Stimulated activated naive CD4-positive, alpha-beta T cell (primary cell): ENCODE data around the gene NECAB2.

ENCODE experiments used
- DNase-seq, 6 experiments: peaks; one replicate each; lab custom pipeline; 2025; lab: John Stamatoyannopoulos, UW

NECAB2 gene

DNA sequence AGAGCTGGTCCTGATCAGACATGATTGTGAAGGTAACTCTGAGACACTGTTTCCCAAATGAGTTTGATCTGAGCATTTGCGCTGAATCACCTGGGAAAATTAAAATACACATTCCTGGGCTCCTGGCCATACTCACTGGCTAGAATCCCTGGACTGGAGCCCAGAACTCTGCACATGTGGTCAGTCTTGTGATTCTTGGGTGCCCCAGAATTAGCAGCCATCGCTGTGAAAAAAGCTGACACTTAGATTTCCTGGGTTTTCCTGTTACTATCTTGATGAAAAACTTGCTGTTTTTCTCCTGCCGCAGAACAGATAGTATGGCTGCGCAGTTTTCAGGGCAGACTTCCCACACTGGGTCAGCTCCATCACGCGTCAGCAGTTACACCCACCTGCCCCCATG, 24.6 kb downstream of the NECAB2 start:
- no peak for DNase-seq

DNA sequence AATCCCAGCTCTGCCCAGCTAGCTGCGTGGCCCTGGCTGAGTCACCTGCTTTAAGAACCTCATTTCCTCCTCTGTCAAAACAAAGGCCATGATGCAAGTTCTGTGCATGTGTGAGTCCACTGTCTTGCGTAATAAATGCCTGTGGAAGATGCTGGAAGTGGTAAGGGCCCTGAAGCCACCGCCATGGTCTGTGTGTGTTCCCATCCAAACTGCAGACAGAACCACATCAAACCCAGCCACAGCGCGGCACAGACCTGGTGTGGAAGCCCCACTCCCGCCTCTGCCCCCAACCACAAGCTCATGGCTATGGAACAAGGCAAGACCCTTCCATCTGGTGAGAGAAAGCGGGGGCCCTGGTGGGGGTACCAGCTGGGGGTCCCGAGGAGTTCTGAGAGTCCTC, 26.0 kb downstream of the NECAB2 start:
- DNase-seq = no peak

DNA sequence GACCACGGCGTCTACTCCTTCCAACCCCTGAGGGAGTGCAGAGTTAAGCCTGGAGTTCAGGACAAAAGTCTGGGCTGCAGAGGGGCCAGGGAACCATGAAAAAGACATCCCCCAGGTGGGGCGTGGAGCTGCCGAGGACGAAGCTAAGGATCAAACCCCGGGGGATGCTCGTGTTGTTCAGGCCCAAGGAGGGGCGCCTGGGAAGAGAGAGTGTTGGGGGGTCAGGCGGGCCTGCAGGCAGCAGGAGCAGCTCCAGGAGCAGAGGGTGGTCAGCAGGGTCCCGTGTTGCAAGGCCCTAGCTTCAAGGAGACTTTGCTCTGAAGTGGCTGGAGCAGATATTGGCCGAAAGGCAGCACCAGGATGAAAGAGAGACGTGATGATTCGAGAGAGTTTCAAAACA, 26.7 kb downstream of the NECAB2 start:
- no peak for DNase-seq

DNA sequence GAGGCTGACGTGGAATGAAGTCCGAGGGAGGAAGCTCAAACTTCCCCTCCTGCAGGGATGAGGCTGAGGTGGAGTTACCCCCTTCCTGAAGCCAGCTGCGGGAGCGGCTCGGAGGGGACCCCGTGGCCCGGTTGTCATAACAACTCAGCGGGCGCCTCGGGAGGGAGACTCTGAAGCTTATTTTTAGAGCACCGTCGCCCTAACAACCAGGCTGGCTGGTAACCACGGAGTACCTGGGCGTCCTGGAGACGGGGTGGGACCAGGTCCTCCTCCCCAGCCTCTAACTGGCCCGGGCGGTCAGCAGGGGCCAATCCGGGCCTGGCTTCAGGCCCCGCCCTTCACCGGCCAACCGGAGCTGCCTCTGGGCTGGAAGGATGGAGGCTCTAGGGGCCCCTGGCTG, 27.7 kb downstream of the NECAB2 start:
- DNase-seq = no peak

DNA sequence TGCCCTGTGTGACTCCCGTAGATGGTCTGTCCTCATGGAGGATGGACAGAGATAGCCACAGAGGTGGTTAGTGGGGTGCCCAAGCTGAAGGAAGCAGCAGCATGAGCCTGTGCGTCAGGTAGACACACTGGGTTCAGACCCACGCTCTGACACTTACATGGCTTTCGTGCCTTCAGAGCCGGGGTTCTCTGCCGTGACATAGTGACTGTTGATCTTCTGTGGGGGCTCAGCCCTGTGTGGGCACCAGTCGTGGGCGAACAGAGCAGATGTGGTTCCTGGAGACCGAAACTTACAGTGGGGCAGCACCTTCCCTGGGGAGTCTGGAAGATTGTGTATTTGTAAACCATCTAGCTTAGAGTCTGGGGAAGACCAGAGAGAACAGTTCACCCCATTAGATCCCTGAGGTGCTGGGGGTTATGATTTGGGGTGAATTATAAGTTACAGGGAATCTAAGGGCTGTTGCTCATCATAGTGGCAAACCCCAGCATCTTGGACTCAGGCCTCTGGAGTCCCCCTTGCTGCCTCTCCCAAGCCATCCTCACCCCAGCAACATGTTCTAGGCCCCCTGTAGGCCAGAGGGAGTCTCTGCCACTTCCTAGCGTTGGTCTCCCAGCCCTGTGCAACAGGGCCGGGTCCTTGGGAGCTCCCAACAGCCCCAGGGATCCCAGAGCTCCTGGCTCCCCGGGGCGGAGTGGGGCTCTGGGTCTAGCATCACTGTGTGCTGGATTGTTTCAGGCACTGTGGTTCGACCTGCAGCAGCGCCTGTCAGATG, 28.6 kb downstream of the NECAB2 start:
- DNase-seq = no peak

DNA sequence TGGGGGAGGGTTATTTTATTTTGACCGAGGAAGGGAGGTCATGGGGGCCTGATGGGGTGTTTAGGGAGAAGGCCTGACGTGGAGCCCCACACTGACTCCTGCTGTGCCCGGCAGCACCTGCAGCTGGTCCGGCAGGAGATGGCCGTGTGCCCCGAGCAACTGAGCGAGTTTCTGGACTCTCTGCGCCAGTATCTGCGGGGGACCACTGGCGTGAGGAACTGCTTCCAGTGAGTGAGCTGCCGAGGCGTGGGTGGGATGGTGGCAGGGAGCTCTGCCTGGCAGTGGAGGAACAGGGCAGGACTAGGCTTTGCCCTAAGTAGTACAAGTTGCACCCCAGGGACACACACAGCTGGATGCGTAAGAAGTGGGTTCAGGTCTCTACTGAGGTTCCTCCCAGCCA, 30.0 kb downstream of the NECAB2 start:
- no peak for DNase-seq

DNA sequence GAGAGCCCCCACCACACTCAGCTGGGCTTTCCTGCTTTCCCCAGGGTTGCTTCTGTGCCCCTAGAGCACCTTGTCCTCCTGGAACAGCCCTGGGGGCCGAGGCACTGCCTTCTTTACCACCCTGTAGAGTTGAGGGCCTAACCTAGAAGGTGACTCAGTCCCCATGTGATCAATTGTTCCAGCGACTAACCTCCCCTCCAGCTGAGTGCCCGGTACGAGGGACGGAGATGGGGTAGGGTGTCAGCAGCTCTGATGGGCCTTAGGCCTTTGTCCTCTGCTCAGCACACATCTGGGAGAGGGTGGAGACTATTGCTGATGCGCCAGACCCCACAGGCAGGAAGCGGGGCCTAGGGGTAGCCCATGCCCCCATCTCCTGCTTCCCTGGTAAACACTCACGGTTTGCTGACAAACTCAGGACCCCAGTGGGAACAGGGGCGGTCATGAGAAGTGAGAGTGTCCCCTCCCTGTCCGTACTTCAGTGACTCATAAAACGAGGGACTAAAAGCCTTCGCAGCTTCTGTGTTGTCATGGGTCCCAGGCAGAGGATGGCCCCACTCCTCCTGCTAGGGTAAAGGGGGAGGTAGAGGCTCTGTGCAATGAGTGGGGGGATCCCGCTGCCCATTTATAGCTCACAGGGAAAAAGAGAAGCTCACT, 33.1 kb downstream of the NECAB2 start:
- no peak for DNase-seq

DNA sequence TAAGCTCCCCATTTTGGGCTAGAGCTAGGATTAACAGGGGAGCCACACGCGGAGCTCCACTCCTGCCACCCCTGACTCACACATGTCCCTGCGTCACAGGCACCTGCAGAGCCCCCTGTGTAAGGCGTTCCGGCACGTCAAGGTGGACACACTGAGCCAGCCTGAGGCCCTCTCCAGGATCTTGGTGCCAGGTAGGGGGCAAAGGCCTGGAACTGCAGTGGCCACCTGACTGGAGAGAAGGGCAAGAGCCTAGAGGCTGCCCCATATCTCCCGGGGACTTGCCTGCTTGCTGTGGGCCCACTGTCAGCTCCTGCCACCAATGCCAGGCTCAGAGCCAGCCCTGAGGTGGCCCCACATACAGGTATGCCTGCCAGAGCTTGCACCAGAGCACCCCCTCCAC, 33.7 kb downstream of the NECAB2 start:
- no peak for DNase-seq

DNA sequence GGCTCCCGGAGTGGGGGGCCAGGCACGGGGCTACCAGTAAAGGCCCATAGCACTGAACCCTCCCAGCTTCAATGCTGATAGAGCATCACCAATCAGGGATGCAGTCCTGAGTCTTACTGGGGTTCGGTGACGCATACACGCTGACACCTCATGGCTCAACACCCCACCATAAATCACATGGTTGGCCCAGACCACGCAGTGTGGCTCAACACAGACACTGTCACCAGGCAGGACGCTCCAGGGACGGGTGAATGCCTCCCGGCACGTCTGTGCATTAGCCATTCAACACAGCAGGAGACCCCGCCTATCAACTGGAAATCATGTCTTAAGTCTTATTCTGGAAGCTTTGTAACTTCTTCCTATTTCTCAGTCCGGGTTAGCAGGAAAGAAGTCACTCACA, 35.0 kb downstream of the NECAB2 start:
- DNase-seq = no peak

DNA sequence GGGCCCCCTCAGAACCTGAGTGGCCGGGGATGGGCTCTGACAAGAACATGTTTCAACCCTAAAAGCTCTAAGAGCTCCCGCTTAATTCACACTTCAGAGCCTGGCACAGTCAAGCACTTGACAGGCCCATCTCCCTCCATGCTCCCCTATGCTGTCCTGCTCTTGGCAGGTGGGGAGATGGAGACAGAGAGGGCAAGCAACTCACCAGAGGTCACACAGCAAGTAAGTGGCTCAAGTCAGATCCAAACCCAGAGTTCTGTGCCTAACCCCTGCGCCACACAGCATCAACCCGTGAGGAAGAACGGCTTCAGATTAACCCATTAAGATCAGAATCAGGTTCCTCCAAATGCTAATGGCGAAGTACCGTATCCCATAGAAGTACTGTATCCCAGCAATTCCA, 36.4 kb downstream of the NECAB2 start:
- DNase-seq = no peak

DNA sequence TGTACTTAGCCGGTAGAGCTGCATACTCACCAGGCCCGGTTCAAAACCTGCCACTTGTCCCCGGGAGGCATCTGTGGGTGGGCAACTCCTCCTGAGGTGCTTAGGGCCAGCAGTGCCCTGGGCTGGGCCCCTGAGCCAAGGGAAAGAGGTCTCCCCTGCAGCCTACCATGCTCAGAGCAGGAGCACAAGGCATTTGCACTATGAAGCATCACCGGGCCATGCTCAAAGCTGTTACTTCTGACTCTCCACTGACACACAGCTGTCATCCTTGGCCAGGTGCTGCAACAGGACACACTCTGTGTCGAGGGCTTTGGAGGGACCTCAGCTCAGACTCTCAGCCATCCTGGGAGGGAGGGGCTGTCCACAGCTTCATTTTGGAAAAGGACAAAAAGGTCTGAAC, 37.3 kb downstream of the NECAB2 start:
- no peak for DNase-seq

DNA sequence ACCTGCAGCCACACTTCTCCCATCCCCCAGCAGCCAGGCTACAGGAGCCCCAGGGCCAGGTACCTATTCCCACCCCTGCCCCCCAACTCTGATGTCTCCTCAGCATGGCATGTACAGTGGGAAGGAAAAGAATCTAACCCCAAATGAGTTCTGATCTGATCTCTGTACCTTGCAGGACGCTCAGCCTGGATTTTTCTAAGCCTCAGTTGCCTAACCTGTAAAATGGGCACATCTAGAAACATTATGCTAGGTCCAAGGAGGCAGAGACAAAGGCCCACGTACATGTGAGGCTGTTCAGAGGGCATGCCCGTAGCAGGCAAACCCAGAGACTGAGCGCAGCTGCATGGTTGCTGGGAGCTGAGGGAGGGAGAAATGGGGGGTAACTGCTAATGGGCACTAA, 39.5 kb downstream of the NECAB2 start:
- DNase-seq = no peak

DNA sequence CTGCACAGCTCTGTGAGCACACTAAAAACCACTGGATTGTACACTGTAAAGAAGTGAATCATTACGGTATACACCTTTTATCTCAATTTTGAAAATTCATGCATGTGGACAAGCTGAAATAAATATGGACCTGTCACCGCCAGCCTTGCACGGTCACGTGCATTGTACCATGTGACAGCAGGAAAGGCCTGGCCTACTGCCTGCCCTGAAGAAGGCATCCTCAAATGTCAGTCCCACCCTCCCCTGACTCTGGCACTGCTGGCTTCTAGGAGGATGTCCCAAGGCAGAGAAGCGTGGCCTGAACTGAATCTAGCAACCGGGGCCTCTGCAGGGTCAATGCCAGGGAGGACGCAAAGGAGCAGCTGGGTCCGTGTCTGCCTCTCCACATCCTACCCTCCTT, 39.9 kb downstream of the NECAB2 start:
- DNase-seq = no peak

DNA sequence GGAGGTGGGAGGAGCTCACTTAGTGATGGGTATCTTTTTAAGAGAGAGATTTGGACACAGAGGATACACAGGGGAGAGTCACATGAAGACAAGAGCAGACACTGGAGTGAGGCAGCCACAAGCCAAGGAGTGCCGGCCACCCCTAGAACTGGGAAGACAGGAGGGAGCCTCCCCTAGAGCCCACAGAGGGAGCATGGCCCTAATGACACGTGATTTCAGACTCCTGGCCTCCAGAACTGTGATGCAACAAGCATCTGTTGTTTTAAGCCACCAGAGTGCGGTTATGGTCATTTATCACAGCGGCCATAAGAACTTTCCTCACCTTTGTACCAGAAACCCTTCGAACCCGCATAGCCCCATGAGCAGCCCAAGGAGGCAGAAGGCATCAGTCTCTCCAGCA, 41.2 kb downstream of the NECAB2 start:
- no peak for DNase-seq

DNA sequence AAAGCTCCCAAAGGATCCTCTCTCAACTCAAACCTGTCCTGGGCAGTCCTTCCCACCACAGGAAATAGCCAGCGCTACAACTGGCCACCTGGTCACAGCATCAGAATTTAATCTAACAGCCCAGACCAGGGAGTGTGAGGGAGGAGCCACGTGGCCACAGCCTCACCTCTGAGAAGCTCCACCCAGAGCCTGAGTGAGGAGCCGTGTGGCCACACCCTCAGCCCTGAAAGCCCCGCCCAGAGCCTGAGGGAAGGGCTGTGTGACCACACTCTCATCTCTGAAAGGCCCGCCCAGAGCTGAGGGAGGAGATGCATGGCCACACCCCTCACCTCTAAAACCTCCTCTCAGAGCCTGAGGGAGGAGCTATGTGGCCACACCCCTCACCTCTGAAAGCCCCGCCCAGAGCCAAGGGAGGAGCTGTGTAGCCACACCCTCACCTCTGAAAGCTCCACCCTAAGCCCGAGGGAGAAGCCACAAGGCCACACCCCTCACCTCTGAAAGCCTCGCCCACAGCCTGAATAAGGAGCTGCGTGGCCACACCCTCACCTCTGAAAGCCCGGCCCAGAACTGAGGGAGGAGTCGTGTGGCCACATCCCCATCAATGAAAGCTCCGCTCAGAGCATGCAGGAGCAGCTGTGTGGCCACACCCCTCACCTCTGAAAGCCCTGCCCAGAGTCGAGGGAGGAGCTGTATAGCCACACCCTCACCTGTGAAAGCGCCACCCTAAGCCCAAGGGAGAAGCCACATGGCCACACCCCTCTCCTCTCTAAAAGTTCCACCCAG, 45.9 kb downstream of the NECAB2 start:
- peak; percentile 23 to 51 (median 40) for DNase-seq

DNA sequence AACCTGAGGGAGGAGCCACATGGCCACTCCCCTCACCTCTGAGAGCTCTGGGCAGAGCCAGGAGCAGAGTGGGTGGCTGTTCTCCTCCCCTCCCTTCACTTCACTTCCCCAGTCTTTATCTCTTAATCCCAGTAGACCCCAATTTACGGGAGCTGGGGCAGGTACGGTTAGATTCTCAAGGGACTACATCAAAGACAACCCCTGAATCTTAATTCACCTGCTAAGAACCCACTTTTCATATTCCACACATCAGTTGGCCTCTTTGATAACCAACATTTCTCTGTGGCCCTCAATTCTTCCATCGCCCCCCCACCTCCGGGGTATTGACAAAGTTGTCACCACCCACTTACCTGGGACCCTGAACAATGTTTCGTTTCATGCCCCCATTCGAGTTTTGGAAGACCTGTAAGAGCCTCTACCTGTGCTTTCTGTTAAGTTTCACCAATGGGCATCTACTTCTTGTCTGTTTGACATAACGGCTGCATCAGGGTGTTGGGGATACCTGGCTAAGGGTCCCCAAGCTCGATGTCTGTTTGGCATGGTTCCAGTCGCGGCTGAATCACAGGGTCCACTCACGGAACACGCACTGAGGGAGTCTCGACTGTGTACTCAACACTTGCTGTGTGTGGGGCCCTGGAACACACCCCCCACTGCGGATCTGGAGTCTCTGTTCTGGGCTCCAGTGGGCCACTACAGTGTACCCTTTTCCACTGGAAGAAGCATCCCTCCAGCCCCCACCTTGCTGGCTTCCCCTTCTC, 46.7 kb downstream of the NECAB2 start:
- no peak for DNase-seq

DNA sequence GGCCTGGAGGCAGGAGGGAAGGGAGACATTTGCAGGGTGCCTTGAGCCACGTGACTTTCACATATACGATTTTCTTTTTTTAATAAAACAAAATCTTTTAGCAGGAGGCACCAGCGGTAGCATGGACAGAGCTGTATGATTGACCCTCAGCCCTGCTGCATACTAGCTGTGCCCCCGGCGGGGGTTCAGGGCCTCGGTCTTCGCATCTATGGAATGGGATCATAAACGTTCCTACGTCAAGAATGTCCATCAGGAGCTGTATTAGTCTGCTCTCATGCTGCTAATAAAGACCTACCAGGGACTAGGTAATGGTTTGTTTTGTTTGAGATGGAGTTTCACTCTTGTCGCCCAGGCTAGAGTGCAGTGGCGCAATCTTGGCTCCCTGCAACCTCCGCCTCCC, 47.4 kb downstream of the NECAB2 start:
- DNase-seq = no peak

DNA sequence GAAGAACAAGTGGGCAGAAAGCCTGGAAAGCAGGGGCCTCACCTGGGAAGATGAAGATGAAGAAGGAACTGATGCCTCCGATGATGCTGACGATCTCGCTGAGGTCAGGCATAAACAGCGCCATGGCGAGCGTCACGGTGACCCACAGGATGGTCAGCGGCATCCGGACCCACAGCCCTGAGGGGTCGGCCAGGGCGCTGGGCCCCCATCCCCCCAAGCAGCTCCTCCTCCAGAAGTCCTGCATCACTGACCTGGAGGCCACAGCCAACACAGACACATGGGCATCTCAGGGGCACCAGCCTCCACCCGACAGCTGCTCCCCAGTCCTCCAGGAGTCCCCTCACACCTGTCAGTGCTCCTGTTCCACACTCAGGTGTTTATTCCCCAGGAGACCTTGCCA, 48.4 kb downstream of the NECAB2 start:
- DNase-seq = no peak

DNA sequence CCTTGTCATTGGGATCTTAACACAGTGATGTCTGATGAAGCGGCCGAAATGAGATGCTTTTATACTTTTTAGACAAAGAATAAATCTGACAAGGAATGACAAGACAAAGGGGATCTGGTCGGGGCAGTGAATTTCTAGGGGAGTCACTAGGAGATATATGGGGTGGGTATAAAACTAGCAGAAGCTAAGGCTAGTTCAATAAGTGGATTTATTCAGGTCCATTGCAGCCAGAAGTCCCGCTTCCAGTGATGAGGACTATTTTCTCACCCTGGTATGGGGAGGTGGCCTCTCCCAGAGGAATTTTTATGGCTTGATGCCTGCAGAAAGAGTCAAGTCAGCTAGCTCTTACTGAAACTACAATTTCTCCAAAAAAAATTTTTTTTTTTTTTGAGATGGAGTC, 50.7 kb downstream of the NECAB2 start:
- DNase-seq = no peak

DNA sequence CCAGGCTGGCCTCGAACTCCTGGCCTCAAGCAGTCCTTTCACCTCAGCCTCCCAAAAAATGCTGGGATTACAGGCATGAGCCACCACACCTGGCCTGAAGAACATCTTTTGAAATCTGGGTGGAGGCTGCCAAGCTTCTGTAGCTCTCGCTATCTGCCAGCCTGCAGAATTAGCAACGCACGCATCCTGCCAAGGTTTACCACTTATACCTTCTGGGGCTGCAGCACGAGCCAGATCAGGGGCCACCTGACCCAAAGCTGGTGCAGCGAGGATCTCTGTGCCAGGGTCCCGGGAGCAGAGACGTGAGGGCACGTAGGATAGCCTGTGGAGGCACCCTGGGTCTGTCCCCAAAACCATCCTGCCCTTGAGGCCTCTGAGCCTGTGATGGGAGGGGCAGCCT, 52.3 kb downstream of the NECAB2 start:
- DNase-seq = no peak

DNA sequence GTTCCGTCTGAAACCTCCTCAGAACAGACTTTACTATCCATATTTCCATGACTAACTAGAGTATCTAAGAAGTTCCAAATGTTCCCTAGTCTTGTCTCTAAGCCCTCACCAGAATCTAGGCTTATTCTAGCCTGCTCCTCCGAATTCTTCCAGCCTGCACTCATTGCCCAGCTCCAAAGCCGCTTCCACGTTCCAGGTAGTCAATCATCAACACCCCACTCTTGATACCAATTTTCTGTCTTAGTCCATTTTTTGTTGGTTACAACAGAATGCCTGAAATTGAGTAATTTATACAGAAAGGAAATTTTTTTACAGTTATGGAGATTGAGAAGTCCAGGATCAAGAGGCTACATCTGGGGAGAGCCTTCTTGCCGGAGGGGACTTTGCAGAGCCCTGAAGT, 53.4 kb downstream of the NECAB2 start:
- DNase-seq = no peak

DNA sequence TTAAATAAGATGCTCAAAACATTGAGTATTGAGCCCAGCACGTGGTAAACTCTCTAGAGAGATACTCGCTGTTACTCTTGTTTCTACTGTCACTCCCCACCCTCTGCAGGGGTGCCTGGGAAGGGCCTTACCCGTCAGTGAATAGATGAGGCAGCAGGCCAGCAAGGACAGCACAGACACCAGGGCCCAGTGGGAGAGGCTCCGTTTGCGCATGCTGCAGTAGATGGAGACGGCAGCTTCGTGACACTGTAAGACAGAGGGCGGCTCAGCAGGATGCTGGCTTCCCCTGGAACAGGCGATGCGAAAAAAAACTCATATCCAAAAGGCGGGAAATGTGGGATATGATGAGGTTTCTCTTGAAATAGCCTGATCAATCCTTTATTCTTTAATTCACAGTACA, 54.6 kb downstream of the NECAB2 start:
- no peak for DNase-seq
